GM12875 (cell line): ENCODE data around the gene PAX5.

Experiments used
- H3K4me3 ChIP-seq: one replicate; pipeline ENCODE4 v1.5.1; 2011; ENCODE audit warnings: low read depth, low read length, control low read depth
- CTCF ChIP-seq: IDR thresholded peaks from 2 replicates; pipeline ENCODE4 v1.5.1; 2011; ENCODE audit warnings: low read depth, mild to moderate bottlenecking, control low read depth, inconsistent platforms, low read length, moderate library complexity, borderline replicate concordance; ENCODE audit not compliant: insufficient read depth

Gene PAX5

DNA sequence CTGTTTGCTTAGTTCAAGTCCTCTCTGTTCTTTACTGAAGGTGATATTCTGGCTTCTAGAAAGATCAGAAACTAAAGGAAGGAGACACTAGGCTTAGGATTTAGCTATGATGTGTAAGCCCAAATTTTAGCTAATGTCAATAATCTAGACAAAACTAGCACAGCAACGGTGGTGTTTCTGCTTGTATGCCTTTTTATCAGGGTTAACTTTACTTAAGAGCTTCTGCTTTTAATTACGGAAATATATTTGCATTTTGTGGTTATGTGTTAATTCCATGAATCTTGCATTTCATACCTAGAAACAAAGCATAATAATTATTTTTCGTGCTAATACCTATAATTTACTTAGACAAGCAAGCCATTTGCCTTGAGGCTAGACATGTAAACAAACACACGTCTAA is 96.1 kb downstream of the PAX5 start:
- no peak for TF ChIP-seq CTCF
- no peak overlapping the region for H3K4me3 ChIP-seq

GRCh38 chr9:36937346-36937745 is 96.7 kb downstream of the PAX5 start:
- no peak for TF ChIP-seq CTCF
- no peak overlapping the region for H3K4me3 ChIP-seq

GRCh38 chr9:36936498-36936831 is 97.6 kb downstream of the PAX5 start:
- H3K4me3 ChIP-seq = no peak overlapping the region
- no peak for TF ChIP-seq CTCF

DNA sequence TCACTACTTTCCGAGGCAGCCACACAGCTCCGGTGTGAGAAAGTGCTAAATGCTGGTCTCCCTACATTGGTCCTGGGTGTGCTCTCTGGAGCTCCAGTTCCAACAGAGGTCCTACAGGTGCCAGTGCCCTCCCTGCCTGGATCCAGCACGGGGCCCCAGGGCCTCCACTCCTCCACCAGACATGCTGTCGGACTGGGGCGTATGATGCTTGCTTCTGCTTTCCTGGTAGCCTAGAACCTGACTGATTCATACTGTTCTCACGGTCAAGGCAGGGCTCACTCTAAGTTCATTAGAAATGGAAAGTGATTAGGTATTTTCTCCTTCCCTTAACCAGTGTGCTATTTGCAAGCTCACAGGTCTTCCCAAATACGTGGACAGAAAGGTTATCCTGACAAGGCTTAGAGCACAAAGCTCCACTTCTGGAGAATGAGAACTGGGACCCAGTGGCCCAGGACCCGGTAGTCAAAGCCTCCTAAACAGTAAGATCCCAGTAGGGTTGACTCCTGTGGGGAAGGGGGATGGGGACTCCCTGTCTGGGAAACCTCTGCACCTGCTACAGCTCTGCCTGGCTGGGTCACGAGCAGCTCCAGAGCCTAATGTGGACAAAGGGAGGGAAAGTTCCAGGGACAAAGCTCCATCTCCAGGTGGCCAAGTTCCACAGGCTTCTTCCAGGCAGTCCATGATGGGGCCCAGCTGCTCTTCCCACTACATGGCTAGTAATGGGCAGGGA is 98.1 kb downstream of the PAX5 start:
- no peak for TF ChIP-seq CTCF
- H3K4me3 ChIP-seq = no peak overlapping the region

GRCh38 chr9:36935332-36935731 is 98.7 kb downstream of the PAX5 start:
- TF ChIP-seq CTCF = no peak
- H3K4me3 ChIP-seq = no peak overlapping the region

DNA sequence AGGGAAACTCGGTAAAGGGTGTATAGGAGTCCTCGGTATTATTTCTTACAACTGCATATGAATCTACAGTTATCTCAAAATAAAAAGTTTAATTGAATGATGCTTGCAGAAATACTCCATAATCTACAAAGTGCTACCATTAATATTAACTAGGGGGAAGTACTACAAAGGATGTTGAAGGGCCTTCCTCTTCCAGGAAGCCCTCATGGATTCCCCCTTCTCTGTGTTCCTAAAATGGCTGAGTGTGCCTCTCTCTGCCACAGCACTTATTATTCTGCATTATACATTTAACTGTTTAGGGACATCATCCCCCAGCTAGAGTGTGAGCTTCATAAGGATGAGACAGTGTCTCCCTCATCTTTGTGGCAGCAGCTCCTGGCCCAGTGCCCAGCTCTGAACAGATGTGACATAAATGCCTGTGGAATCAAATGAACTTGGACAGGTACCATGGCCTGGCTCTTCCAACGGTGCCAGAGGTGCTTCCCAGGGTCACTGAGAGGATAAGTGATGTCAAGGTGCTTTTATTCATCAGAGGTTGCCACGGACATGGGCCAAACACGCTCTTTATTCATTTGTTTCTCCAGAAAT is 99.5 kb downstream of the PAX5 start:
- H3K4me3 ChIP-seq = no peak overlapping the region
- TF ChIP-seq CTCF = no peak

DNA sequence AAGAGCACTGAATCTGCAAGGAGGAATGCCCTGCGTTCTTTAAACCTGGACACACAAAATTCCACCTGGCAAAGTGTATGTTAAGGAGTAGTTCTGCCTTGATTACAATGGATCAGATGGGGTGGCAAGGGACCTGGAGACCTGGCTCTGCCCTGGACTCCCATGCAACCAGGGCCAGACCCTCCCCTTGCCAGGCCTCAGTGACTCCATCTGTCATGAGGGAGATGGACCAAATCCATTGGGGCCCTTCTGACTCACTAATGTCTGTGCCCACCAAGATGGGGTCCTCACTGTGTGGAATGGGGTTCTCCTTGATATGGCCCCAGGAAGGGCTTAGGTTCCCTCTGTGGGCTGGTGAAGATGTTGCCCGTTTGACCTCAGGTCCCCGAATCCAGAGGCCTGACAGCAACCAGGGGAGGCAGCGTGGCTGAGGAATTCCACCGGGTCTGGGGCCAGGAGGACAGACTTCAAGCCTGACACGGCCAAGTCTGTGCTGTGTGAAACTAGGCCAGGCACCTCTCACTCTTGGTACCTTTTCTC is 100.3 kb downstream of the PAX5 start:
- no peak overlapping the region for H3K4me3 ChIP-seq
- TF ChIP-seq CTCF = no peak
